Neuron (in vitro differentiated cells): ENCODE data around the gene UBAC2.

Experiments used
- H2AFZ ChIP-seq: one replicate; pipeline ENCODE4 v1.6.1; 2013; ENCODE audit warnings: low read depth, mild to moderate bottlenecking, inconsistent platforms, low read length, moderate library complexity
- H3K27me3 ChIP-seq: one replicate; pipeline ENCODE4 v1.6.1; 2013; ENCODE audit warnings: low read length; ENCODE audit not compliant: insufficient read depth
- H3K36me3 ChIP-seq: one replicate; pipeline ENCODE4 v1.6.1; 2013; ENCODE audit warnings: low read length; ENCODE audit not compliant: insufficient read depth
- H3K4me1 ChIP-seq: one replicate; pipeline ENCODE4 v1.6.1; 2013; ENCODE audit warnings: low read length; ENCODE audit not compliant: insufficient read depth
- H3K4me3 ChIP-seq: 2 replicates; pipeline ENCODE4 v1.5.1; 2013; ENCODE audit warnings: mild to moderate bottlenecking, low read length, moderate library complexity
- H3K9me3 ChIP-seq: one replicate; pipeline ENCODE4 v1.6.1; 2013; ENCODE audit warnings: low read length

UBAC2 gene

GRCh38 chr13:99250982-99251825 lies 50.5 kb downstream of the UBAC2 start:
- no peaks in the 10 kb centered on the region for H3K9me3 ChIP-seq
- H3K27me3 ChIP-seq = no peaks in the 10 kb centered on the region
- no peak overlapping the region for H2AFZ ChIP-seq
- peaks cover 7% of the 10 kb centered on the region for H3K36me3 ChIP-seq
- H3K4me3 ChIP-seq = no peak overlapping the region
- no peaks in the 10 kb centered on the region for H3K4me1 ChIP-seq

- Histone ChIP-seq H3K4me3 (no peak overlapping the region), H3K27me3 (no peaks in the 10 kb centered on the region), H3K4me1 (no peaks in the 10 kb centered on the region), H3K36me3 (peaks cover 5% of the 10 kb centered on the region), H3K9me3 (no peaks in the 10 kb centered on the region), H2AFZ (no peak overlapping the region)
Measured at GRCh38 chr13:99251921-99252320, 51.3 kb downstream of the UBAC2 start.

- no peak overlapping the region for H3K4me3 ChIP-seq
- no peaks in the 10 kb centered on the region for H3K4me1 ChIP-seq
- no peaks in the 10 kb centered on the region for H3K27me3 ChIP-seq
- peaks cover 5% of the 10 kb centered on the region for H3K36me3 ChIP-seq
- no peak overlapping the region for H2AFZ ChIP-seq
- no peaks in the 10 kb centered on the region for H3K9me3 ChIP-seq
Measured at GRCh38 chr13:99254830-99255229, 54.2 kb downstream of the UBAC2 start.

- H2AFZ ChIP-seq = no peak overlapping the region
- H3K27me3 ChIP-seq = no peaks in the 10 kb centered on the region
- H3K4me3 ChIP-seq = no peak overlapping the region
- H3K36me3 ChIP-seq = peaks cover 5% of the 10 kb centered on the region
- no peaks in the 10 kb centered on the region for H3K9me3 ChIP-seq
- H3K4me1 ChIP-seq = peaks cover under 1% of the 10 kb centered on the region
Measured at GRCh38 chr13:99255271-99255670, 54.6 kb downstream of the UBAC2 start.

GRCh38 chr13:99256283-99256682 lies 55.6 kb downstream of the UBAC2 start:
- peaks cover 7% of the 10 kb centered on the region for H3K4me1 ChIP-seq
- H2AFZ ChIP-seq = no peak overlapping the region
- H3K4me3 ChIP-seq = no peak overlapping the region
- H3K36me3 ChIP-seq = peaks cover 5% of the 10 kb centered on the region
- H3K9me3 ChIP-seq = no peaks in the 10 kb centered on the region
- H3K27me3 ChIP-seq = no peaks in the 10 kb centered on the region

GRCh38 chr13:99256709-99257108 lies 56.1 kb downstream of the UBAC2 start:
- H3K36me3 ChIP-seq = peaks cover 5% of the 10 kb centered on the region
- H2AFZ ChIP-seq = no peak overlapping the region
- no peak overlapping the region for H3K4me3 ChIP-seq
- H3K4me1 ChIP-seq = peaks cover 7% of the 10 kb centered on the region
- H3K9me3 ChIP-seq = no peaks in the 10 kb centered on the region
- H3K27me3 ChIP-seq = no peaks in the 10 kb centered on the region

- Histone ChIP-seq H3K27me3 (no peaks in the 10 kb centered on the region), H3K4me1 (peaks cover 7% of the 10 kb centered on the region), H3K4me3 (no peak overlapping the region), H2AFZ (no peak overlapping the region), H3K9me3 (no peaks in the 10 kb centered on the region), H3K36me3 (peaks cover 5% of the 10 kb centered on the region)
Measured at GRCh38 chr13:99257291-99257690, 56.6 kb downstream of the UBAC2 start.

GRCh38 chr13:99258210-99258860 lies 57.7 kb downstream of the UBAC2 start, which contains the start of gene GPR18:
GPR18 (minus strand) TSS chr13:99258379; CDS start chr13:99255872, 2,507 bp downstream.
- peaks cover 5% of the 10 kb centered on the region for H3K36me3 ChIP-seq

GRCh38 chr13:99258946-99259345 lies 58.3 kb downstream of the UBAC2 start:
- Histone ChIP-seq H3K4me1 (peaks cover 7% of the 10 kb centered on the region), H3K9me3 (no peaks in the 10 kb centered on the region), H3K27me3 (no peaks in the 10 kb centered on the region), H3K36me3 (peaks cover 5% of the 10 kb centered on the region), H2AFZ (no peak overlapping the region), H3K4me3 (no peak overlapping the region)

More at GRCh38 chr13:99258210-99258860, 57.7 kb downstream of the UBAC2 start, which contains the start of gene GPR18:
- Histone ChIP-seq H3K27me3 (no peaks in the 10 kb centered on the region), H3K4me3 (no peak within 1 kb of the TSS), H3K9me3 (no peaks in the 10 kb centered on the region), H2AFZ (no peak within 1 kb of the TSS), H3K4me1 (peaks cover 7% of the 10 kb centered on the region)

GRCh38 chr13:99260216-99260615 lies 59.6 kb downstream of the UBAC2 start:
- no peaks in the 10 kb centered on the region for H3K27me3 ChIP-seq
- H3K4me3 ChIP-seq = no peak overlapping the region
- peaks cover 2% of the 10 kb centered on the region for H3K36me3 ChIP-seq
- H3K9me3 ChIP-seq = no peaks in the 10 kb centered on the region
- H2AFZ ChIP-seq = no peak overlapping the region
- H3K4me1 ChIP-seq = peaks cover 7% of the 10 kb centered on the region

- Histone ChIP-seq H3K27me3 (no peaks in the 10 kb centered on the region), H3K4me3 (no peak overlapping the region), H3K9me3 (no peaks in the 10 kb centered on the region), H3K36me3 (no peaks in the 10 kb centered on the region), H2AFZ (no peak overlapping the region), H3K4me1 (peaks cover 7% of the 10 kb centered on the region)
Measured at GRCh38 chr13:99261059-99261458, 60.4 kb downstream of the UBAC2 start.

- Histone ChIP-seq H3K27me3 (no peaks in the 10 kb centered on the region), H3K4me3 (no peak overlapping the region), H2AFZ (no peak overlapping the region), H3K4me1 (peaks cover 7% of the 10 kb centered on the region), H3K9me3 (no peaks in the 10 kb centered on the region), H3K36me3 (no peaks in the 10 kb centered on the region)
Measured at GRCh38 chr13:99263126-99263785, 62.6 kb downstream of the UBAC2 start.

GRCh38 chr13:99264051-99264450 lies 63.4 kb downstream of the UBAC2 start:
- Histone ChIP-seq H3K4me1 (peaks cover 7% of the 10 kb centered on the region), H3K9me3 (no peaks in the 10 kb centered on the region), H2AFZ (no peak overlapping the region), H3K4me3 (no peak overlapping the region), H3K27me3 (no peaks in the 10 kb centered on the region), H3K36me3 (no peaks in the 10 kb centered on the region)
